Psoas muscle (tissue), 8 donors: ENCODE results near the gene HUNK. TPM values are rescaled to one million over a fixed set of nuclear protein-coding genes. Genes with fewer than 3 reads are reported as not detected.

Experiments used
- ATAC-seq, 4 donors: fragments of 200-7000 bp; cut with Tn5 transposase; one replicate each; pipeline ENCODE4 v1.9.1; 2020; ENCODE audit warnings: moderate library complexity in 3 of 4, mild to moderate bottlenecking in 2 of 4
- DNase-seq, 2 donors: peaks; one replicate each; pipeline ENCODE4 v3.0.0-alpha.2; 2020
- H3K27ac ChIP-seq: fragments of 200-600 bp; one replicate; pipeline ENCODE4 v1.8.0; 2022
- H3K27me3 ChIP-seq, 3 donors: fragments of 200-600 bp in 1 of 3; one replicate each; pipeline versions ENCODE4 v1.6.1 to v1.8.0; 2013 to 2022; ENCODE audit warnings: low read length in 2 of 3, mild to moderate bottlenecking in 2 of 3, moderate library complexity in 1 of 3; ENCODE audit not compliant: insufficient read depth in 3 of 3
- H3K36me3 ChIP-seq, 2 donors: fragments of 200-600 bp in 1 of 2; one replicate each; pipeline versions ENCODE4 v1.6.1 to v1.8.0; 2013 to 2022; ENCODE audit warnings: low read depth in 1 of 2, mild to moderate bottlenecking in 1 of 2, moderate library complexity in 1 of 2; ENCODE audit not compliant: insufficient read depth in 1 of 2
- H3K4me1 ChIP-seq: fragments of 200-600 bp; one replicate; pipeline ENCODE4 v1.8.0; 2022
- H3K4me3 ChIP-seq: fragments of 200-600 bp; one replicate; pipeline ENCODE4 v1.8.0; 2022; ENCODE audit warnings: mild to moderate bottlenecking
- H3K9me3 ChIP-seq: fragments of 200-600 bp; one replicate; pipeline ENCODE4 v1.8.0; 2022
- WGBS, 3 donors: extraction: QIAGEN DNeasy Blood & Tissue Kit; methylation state at CpG; one replicate each; pipeline versions ENCODE4 v1.1.6 to v1.1.7; 2013; 5-methylcytosine and 5-hydroxymethylcytosine counted together
- intact Hi-C, 2 donors: fragments of 100-400 bp; cut with DNase I; formaldehyde crosslinking; loops; one replicate each; pipeline versions ENCODE4 v1.11.0 to v1.14.2; 2022
- polyA plus RNA-seq, 3 donors: library from polyadenylated mRNA; stranded (reverse); fragments of 200-250 nt; gene quantifications; one replicate each; pipeline ENCODE4 v1.2.3, GENCODE V29; 2013
- total RNA-seq, 4 donors: library from RNA; stranded (reverse); fragmentation: NEBNext Ultra II Directional in 2 of 4; extraction: Animal tissue kit (Norgen Biotek cat#: 25700) in 2 of 4; gene quantifications; one replicate each; pipeline versions ENCODE4 v1.2.1 to v1.2.4, GENCODE V29; 2021 to 2023
- TF ChIP-seq, protein P1 (sequence below): fragments of 200-600 bp; IDR thresholded peaks from one replicate; pipeline ENCODE4 v1.8.0; 2022; ENCODE audit warnings: antibody characterized with exemption
- donor health status: healthy with polysubstance abuse.
- donor health status: DM: no; HTN: no; CAD: no; lungs with moderate emphysema.
- donor health status: Bipolar disorder and iron deficiency.
- donor health status: healthy.
- donor health status: DM: yes; HTN: yes; CAD: no.
- donor health status: DM: no; HTN: no; CAD: no.
- donor health status: DM: no; HTN: no; CAD: no.
- donor health status: DM: yes; HTN: yes; CAD: no.

HUNK gene
- total and polyA plus RNA-seq, 7 donors, result 0.03 to 0.54 (median 0.10) TPM

DNA sequence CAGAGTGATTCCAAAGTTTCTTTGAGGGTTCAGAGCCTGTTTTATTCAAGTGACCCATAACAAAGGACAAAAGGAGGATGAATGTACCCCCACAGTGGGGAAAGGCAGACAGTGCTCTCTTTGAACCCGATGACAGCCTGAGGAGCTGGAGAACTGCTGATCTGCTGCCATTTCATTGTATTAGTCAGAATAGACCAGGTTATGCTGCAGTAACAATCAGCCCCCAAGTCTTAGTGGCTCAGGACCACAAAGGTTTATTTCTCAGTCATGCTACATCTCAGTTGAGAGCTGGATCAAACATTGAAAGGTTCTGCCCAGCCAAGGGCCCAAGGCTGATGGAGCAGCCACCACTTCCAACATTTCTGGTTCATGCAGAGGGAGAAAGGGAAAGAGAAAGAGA, 88.9 kb downstream of the HUNK start:
- H3K27ac ChIP-seq, result no peak overlapping the region
- H3K4me3 ChIP-seq, result no peak overlapping the region
- no peak for DNase-seq
- H3K4me1 ChIP-seq, result no peaks in the 10 kb centered on the region
- WGBS, 3 donors, result 96 to 100% (median 96%) methylated on average over 1 of the region's 1 CpG
- no peaks in the 10 kb centered on the region for H3K36me3 ChIP-seq
- TF ChIP-seq, protein P1, sequence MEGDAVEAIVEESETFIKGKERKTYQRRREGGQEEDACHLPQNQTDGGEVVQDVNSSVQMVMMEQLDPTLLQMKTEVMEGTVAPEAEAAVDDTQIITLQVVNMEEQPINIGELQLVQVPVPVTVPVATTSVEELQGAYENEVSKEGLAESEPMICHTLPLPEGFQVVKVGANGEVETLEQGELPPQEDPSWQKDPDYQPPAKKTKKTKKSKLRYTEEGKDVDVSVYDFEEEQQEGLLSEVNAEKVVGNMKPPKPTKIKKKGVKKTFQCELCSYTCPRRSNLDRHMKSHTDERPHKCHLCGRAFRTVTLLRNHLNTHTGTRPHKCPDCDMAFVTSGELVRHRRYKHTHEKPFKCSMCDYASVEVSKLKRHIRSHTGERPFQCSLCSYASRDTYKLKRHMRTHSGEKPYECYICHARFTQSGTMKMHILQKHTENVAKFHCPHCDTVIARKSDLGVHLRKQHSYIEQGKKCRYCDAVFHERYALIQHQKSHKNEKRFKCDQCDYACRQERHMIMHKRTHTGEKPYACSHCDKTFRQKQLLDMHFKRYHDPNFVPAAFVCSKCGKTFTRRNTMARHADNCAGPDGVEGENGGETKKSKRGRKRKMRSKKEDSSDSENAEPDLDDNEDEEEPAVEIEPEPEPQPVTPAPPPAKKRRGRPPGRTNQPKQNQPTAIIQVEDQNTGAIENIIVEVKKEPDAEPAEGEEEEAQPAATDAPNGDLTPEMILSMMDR, result no peak
- no peak for ATAC-seq
- intact Hi-C loops, result no loop called here
- peaks cover 0 to 4% (median 0%) of the 10 kb centered on the region in 3 donors for H3K27me3 ChIP-seq
- peaks cover 4% of the 10 kb centered on the region for H3K9me3 ChIP-seq

DNA sequence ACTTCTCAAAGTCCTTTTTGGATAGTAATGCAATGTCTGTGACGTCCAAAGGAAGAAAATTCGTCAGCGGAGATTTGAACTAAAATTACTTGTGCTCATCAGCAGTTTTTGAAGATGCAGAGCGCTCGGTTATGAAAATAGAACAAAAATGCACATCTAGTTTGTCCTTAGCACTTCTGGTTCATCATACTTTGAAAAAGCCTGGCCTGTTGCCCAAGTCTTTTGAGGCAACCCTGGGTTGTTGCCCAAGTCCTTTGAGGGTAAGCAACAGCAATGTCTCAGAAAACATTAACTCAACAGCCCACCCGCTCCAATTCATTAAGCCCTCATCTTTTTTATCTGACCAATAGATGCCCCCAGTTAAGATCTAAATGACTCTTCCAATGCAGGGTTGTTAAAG, 91.9 kb downstream of the HUNK start:
- no peak overlapping the region for H3K4me3 ChIP-seq
- 77 to 81% (median 81%) methylated on average over 6 of the region's 6 CpGs for WGBS, 3 donors
- no peaks in the 10 kb centered on the region for H3K4me1 ChIP-seq

DNA sequence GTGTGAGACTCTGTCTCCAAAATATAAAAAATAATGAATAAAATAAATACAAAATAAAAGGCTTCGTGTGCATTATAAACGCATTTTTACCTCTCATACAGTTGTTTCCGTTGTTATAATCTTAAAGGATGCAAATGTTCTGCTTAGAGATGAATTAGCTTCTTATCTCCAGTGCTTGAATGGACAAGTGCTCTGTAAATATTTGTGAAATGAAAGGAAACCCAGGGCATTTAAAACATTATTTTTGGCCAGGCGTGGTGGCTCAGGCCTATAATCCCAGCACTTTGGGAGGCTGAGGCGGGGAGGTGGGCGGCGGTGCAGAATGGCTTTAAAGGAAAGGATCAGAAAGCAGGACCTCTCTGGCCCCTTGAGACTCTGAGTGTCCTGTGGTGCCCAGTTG, 94.5 kb downstream of the HUNK start:
- Histone ChIP-seq H3K36me3 (no peaks in the 10 kb centered on the region), H3K4me1 (no peaks in the 10 kb centered on the region), H3K4me3 (no peak overlapping the region), H3K27ac (no peak overlapping the region), H3K27me3 (no peaks in the 10 kb centered on the region), H3K9me3 (no peaks in the 10 kb centered on the region)
- TF ChIP-seq, protein P1, result no peak
- ATAC-seq, result no peak
- intact Hi-C loops, result no loop called here
- WGBS, 3 donors, result 79 to 92% (median 92%) methylated on average over 7 of the region's 7 CpGs
- no peak for DNase-seq

More for the DNA sequence above, 91.9 kb downstream of the HUNK start:
- no peaks in the 10 kb centered on the region for H3K27me3 ChIP-seq
- H3K36me3 ChIP-seq, result no peaks in the 10 kb centered on the region
- peaks cover 4% of the 10 kb centered on the region for H3K9me3 ChIP-seq
- no peak for DNase-seq
- no peak for ATAC-seq
- intact Hi-C loops, result no loop called here
- no peak overlapping the region for H3K27ac ChIP-seq
- TF ChIP-seq, protein P1, result no peak

DNA sequence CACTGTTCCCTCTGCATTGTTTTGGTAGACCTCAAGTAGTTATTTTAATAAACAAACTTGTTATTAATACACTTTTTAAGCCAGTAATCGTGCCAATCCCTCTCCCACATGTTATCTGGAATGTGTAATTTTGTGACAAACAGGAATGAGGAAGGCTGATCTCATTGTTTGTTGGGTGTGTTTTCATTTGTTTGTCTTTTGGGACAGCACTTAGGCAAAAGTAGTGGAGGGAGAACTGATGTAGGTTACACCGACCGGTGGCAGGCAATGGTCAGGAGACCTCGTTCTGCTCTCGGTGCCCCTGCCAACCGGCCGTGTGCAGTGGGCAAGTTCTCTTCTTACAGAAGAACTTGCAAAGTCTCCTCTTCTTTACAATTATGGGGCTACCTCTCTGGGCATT, 99.8 kb downstream of the HUNK start:
- no peaks in the 10 kb centered on the region for H3K27me3 ChIP-seq
- H3K4me1 ChIP-seq, result no peaks in the 10 kb centered on the region
- H3K27ac ChIP-seq, result no peak overlapping the region
- intact Hi-C loops, result no loop called here
- WGBS, 3 donors, result 95 to 97% (median 96%) methylated on average over 7 of the region's 7 CpGs
- TF ChIP-seq, protein P1, result no peak
- no peaks in the 10 kb centered on the region for H3K36me3 ChIP-seq
- DNase-seq, result no peak
- H3K9me3 ChIP-seq, result no peaks in the 10 kb centered on the region
- no peak overlapping the region for H3K4me3 ChIP-seq
- no peak for ATAC-seq

DNA sequence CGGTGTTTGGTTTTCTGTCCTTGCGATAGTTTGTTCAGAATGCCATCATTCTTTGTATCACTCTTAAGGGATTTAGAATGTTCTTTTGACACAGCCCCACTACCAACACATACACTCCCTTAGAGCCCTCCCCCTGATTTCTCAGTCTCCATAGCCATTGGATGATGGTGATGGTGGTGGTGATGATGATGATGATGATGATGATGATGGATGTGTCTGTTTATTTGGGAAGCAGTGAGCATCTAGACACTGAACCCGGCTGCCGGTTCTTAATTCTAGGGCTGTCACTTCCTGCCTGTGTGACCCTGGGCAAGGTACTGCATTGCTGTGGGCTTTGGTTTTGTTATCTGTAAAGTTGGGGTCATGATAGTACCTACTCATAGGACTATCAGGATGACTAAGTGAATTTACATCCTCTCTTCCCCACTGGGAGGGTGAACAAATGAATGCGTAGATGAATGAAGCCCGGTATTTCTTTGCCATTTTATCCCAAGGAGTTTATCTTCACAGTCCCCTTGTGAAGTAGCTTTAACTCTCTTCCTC, 100.7 kb downstream of the HUNK start:
- Histone ChIP-seq H3K4me1 (no peaks in the 10 kb centered on the region), H3K27ac (no peak overlapping the region), H3K4me3 (no peak overlapping the region), H3K27me3 (no peaks in the 10 kb centered on the region), H3K9me3 (no peaks in the 10 kb centered on the region), H3K36me3 (no peaks in the 10 kb centered on the region)
- WGBS, 3 donors, result 93 to 95% (median 95%) methylated on average over 6 of the region's 6 CpGs
- TF ChIP-seq, protein P1, result no peak
- ATAC-seq (no peak), DNase-seq (no peak)
- intact Hi-C loops, result no loop called here
